ENCODE results near the gene SBK1.

The SBK1 gene

DNA sequence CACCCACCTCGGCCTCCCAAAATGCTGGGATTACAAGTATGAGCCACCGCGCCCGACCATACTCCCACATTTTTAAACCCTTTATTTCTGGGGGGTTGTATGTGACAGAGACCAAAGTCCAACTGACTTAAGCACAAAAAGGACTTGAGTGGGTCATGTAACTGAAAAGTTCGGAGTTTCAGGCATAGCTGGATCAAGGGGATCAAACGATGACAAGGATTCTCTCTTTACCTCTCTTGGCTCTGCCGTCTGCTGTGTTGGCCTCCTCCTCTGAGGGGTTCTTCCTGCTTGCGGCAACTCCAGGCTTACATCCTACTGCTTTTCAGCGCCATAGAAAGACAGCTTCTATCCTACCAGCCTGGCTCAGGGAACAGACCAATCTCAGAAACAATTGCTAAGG, 9.2 kb upstream of the SBK1 start:
- no peak for DNase-seq

- DNase-seq = no peak
Observed at GRCh38 chr16:28283798-28284577, 8.3 kb upstream of the SBK1 start.

DNA sequence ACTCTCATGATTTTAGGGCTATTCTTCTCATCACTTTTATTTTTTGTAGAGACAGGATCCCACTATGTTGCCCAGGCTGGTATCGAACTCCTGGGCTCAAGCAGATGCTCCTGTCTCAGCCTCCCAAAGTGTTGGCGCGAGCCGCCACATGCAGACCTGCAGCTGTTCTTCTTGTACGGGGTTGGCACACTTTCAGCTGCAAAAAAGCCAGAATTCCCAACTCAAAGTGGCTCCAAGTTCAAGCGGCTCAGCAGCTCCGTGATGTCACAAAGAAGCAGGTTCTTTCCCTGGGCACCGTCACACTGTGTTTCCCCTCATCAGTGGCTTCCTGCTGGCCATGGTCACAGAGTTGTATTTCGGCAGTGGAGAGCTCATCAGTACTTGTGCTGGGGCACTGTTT, 6.7 kb upstream of the SBK1 start:
- no peak for DNase-seq

GRCh38 chr16:28288114-28288513, 4.2 kb upstream of the SBK1 start:
- DNase-seq = no peak

DNA sequence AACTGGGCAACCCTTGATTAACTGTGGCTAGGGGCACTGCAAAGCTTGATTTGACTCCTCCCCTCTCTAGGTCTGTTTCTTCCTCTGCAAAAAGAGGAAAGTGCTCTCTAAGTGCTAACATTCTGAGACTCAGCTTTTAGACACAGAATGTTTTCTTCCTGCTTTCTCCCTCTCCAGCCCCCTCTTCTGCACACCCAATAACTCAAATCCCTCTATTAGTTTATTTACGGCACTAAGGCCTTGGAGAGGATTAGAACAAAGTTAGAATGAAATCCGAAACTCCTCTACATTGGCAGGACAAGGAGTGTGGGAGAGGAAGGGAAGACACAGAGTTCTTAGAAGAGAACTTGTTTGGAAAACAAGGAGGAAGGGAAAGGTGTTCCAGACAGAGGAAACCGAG, 3.3 kb upstream of the SBK1 start:
- DNase-seq = no peak

DNA sequence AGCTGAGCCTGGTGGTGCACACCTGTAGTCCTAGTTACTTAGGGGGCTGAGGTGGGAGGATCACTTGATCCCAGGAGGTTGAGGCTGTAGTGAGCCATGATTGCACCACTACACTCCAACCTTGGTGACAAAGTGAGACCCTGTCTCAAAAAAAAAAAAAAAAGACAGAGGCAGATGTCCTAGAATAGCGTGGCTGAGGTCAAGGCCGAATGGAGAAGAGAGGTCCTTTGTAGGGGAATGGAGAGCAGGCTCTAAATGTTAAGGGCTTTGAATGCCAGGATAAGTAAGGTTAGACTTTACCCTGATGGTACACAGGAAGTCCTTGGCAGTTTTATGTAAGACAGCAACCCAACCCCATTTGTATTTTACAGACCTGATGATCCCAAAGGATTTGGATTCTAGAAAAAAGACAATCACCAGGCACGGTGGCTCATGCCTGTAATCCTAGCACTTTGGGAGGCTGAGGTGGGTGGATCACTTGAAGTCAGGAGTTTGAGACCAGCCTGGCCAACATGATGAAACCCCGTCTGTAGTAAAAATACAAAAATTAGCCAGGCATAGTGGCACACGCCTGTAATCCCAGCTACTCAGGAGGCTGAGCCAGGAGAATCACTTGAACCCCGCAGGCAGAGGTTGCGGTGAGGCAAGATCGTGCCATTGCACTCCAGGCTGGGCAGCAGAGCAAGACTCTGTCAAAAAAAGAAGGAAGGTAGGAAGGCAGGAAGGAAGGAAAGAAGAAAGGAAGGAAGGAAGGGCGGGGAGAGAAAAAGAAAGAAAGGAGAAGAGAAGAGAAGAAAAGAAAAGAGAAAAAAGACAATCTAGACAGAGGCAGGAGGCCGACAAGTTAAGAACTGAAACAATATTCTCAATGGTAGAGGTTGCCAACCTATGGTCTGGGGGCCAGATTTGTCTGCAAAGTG, 2.1 kb upstream of the SBK1 start:
- DNase-seq = no peak

- DNase-seq = no peak
Observed at GRCh38 chr16:28290859-28291254, 1.5 kb upstream of the SBK1 start.

GRCh38 chr16:28292731-28293600, 641 bp downstream of the SBK1 start:
- no peak for DNase-seq

GRCh38 chr16:28293601-28293960, 1.3 kb downstream of the SBK1 start:
- DNase-seq = no peak

DNA sequence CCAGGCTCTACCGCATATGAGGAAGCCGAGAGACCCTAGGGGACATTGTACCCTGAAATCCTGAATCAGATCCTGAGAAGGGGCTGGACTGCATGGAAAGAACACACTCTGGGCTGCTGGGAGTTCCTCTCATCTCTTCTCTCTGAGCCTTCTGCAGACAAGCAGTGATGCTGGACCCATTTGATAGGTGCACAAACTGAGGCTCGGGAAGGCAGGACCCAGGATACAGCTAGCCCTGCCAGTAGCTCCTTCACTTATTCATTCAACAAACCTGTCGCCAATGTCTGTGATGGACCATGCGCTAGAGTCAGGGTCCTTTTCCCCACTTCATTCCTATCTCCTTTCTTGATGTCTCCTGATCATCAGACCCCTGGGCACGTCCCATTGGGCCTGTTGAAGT, 1.9 kb downstream of the SBK1 start:
- DNase-seq = no peak

- no peak for DNase-seq
Observed at GRCh38 chr16:28295276-28295675, 3.0 kb downstream of the SBK1 start.

- no peak for DNase-seq
Observed at GRCh38 chr16:28297308-28297707, 5.0 kb downstream of the SBK1 start.

DNA sequence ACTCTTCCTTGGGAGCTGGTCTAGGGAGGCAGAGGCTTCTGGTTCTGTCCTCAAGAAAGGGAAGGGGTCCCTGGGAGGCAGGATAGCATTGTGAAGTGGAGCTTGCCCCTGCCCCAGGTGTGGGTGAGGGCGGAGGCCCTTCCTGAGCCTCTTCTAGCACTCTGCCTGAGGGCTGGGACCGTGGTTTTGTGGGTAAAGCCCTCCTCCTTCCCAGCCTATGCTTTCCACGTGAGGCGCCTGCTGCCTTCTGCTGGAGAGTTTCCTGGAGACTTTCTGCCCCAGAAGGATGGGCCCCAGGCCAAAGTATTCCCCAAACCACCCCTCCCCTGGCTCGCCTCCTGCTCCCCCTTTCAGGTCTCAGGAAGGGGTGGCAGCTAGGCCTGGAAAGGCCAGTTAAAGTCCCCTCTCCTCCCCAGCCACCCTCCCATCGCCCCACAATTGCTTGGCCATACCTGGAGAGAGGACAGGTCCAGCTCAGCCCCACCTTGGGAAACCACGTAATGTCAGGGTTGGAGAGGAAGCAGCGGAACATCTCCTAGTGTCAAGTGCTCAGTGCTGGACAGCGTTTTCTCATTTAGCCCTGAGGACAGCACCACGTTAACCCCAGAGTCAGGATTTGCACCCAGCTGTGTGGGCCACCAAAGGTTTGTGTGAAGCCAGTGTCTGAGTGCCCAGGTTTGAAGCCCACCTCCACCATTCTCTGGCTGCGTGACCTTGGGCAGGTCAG, 5.6 kb downstream of the SBK1 start:
- DNase-seq = no peak

- no peak for DNase-seq
Observed at GRCh38 chr16:28298511-28298878, 6.2 kb downstream of the SBK1 start.

DNA sequence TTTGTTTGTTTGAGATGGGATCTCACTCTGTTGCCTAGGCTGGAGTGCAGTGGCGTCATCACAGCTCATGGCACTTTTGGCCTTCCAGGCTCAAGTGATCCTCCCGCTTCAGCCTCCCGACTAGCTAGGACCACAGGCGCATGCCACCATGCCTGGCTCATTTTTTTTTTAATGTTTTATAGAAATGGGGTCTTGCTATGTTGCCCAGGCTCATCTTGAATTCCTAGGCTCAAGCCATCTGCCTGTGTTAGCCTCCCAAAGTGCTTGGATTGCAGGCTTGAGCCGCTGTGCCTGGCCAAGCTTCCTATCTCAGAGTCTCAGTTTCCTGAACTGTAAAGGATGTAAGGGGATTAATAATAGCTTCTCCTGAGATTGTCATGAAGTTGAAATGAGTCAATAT, 8.0 kb downstream of the SBK1 start:
- DNase-seq = no peak

- DNase-seq = no peak
Observed at GRCh38 chr16:28301154-28301553, 8.8 kb downstream of the SBK1 start.

GRCh38 chr16:28301620-28302019, 9.3 kb downstream of the SBK1 start:
- DNase-seq = no peak

GRCh38 chr16:28303132-28303531, 10.8 kb downstream of the SBK1 start:
- no peak for DNase-seq

- no peak for DNase-seq
Observed at GRCh38 chr16:28304214-28304613, 11.9 kb downstream of the SBK1 start.

- DNase-seq = no peak
Observed at GRCh38 chr16:28307936-28308335, 15.6 kb downstream of the SBK1 start.

GRCh38 chr16:28308794-28309584, 16.7 kb downstream of the SBK1 start:
- DNase-seq = no peak

DNA sequence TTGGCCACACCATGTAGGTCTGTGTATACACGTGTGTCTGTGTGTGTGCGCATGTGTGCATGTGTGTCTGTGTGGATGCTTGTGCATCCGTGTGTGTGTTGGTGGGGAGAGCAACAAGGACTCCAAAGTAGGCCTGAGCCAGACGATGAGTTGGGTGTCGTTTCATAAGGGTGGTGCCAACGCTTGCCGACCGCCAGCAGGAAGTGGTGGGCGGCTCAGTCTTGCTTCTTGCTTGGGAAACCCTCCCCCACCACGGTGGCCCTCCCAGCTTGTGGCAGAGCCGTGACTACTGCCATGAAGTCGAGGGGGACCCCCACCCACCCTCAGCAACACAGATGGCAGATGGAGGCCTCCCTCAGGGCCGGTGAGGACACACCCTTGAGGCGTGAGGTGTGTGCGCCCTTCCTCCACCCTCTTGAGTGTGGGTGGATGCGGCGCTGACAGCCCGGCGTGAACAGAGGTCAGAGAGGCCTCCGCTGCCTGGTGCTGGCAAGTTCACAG, 17.5 kb downstream of the SBK1 start:
- no peak for DNase-seq
